H1 (cell line): ENCODE results near the gene TMEM134. TPM values are rescaled to one million over a fixed set of nuclear protein-coding genes. Genes with fewer than 3 reads are reported as not detected.

Experiments
- CTCF ChIA-PET: fragments of 300-600 bp; sonication (Branson Sonifier 250); formaldehyde crosslinking; loops from one replicate; lab custom pipeline; 2021; ENCODE audit not compliant: partially characterized antibody; lab: Charles Lee
- POLR2A ChIA-PET: fragments of 300-600 bp; sonication (Branson Sonifier 250); formaldehyde crosslinking; loops from one replicate; lab custom pipeline; 2021; ENCODE audit warnings: inconsistent platforms; ENCODE audit not compliant: partially characterized antibody; lab: Charles Lee
- DNase-seq, 2 experiments: peaks; one replicate each; pipeline versions ENCODE4 v3.0.0 to v3.0.0-alpha.2; 2010 to 2022; ENCODE audit warnings: low spot score in 2 of 2, low read depth in 1 of 2, mixed read lengths in 1 of 2
- FAIRE-seq: peaks from 2 replicates; lab custom pipeline; 2011; peaks lifted over from hg19 to GRCh38; lab: Jason Lieb, UNC
- H2AFZ ChIP-seq: 2 replicates; pipeline ENCODE4 v1.8.1; 2012; ENCODE audit warnings: low read length, inconsistent platforms
- H2AK5ac ChIP-seq: 2 replicates; pipeline ENCODE4 v1.6.1; 2013; ENCODE audit warnings: low read depth, low read length
- H2BK120ac ChIP-seq: replicated peaks from 2 replicates; pipeline ENCODE3; 2013; ENCODE audit warnings: low read depth, low read length, inconsistent platforms
- H2BK12ac ChIP-seq: 2 replicates; pipeline ENCODE4 v1.6.1; 2013; ENCODE audit warnings: low read depth, low read length
- H2BK15ac ChIP-seq: 2 replicates; pipeline ENCODE4 v1.6.1; 2013; ENCODE audit warnings: low read length
- H2BK20ac ChIP-seq: 2 replicates; pipeline ENCODE4 v1.6.1; 2013; ENCODE audit warnings: low read length
- H2BK5ac ChIP-seq: 2 replicates; pipeline ENCODE4 v1.6.1; 2013; ENCODE audit warnings: low read depth, low read length
- H3K14ac ChIP-seq: 2 replicates; pipeline ENCODE4 v1.6.1; 2013; ENCODE audit warnings: inconsistent platforms; ENCODE audit not compliant: insufficient read length
- H3K18ac ChIP-seq: 2 replicates; pipeline ENCODE4 v1.6.1; 2013; ENCODE audit warnings: low read length; ENCODE audit errors: extremely low read depth
- H3K23ac ChIP-seq: 2 replicates; pipeline ENCODE4 v1.6.1; 2013; ENCODE audit warnings: inconsistent platforms; ENCODE audit not compliant: insufficient read length
- H3K23me2 ChIP-seq: 2 replicates; pipeline ENCODE4 v1.6.1; 2013; ENCODE audit warnings: low read depth, low read length
- H3K27ac ChIP-seq: 2 replicates; pipeline ENCODE4 v1.6.1; 2011; ENCODE audit warnings: low read depth, low read length, inconsistent platforms
- H3K27me3 ChIP-seq, 4 experiments: replicated peaks in 1 of 4; 1 replicate in 1 of 4; 2 replicates in 3 of 4; pipeline versions ENCODE4 v1.6.1 to v1.8.1; 2011 to 2013; ENCODE audit warnings: low read length in 3 of 4, mild to moderate bottlenecking in 3 of 4, inconsistent platforms in 2 of 4, mixed read lengths in 2 of 4, moderate library complexity in 1 of 4; ENCODE audit not compliant: control insufficient read depth in 3 of 4, insufficient read depth in 3 of 4; ENCODE audit errors: extremely low read depth in 1 of 4
- H3K36me3 ChIP-seq, 4 experiments: 2 replicates each; pipeline versions ENCODE4 v1.6.1 to v1.8.1; 2011 to 2013; ENCODE audit warnings: mild to moderate bottlenecking in 4 of 4, low read length in 3 of 4, moderate library complexity in 2 of 4, control low read depth in 1 of 4, inconsistent platforms in 1 of 4; ENCODE audit not compliant: insufficient read depth in 4 of 4, control insufficient read depth in 2 of 4
- H3K4ac ChIP-seq: replicated peaks from 2 replicates; pipeline ENCODE3; 2013; ENCODE audit warnings: low read length, low read depth, mixed read lengths, inconsistent platforms; ENCODE audit not compliant: insufficient read length
- H3K4me1 ChIP-seq, 4 experiments: replicated peaks in 1 of 4; 1 replicate in 1 of 4; 2 replicates in 3 of 4; pipeline versions ENCODE4 v1.6.1 to v1.8.1; 2011 to 2013; ENCODE audit warnings: low read length in 3 of 4, inconsistent platforms in 2 of 4, mixed read lengths in 1 of 4; ENCODE audit not compliant: insufficient read depth in 4 of 4, control insufficient read depth in 3 of 4
- H3K4me2 ChIP-seq, 2 experiments: 2 replicates each; pipeline versions ENCODE4 v1.6.1 to v1.8.1; 2011 to 2013; ENCODE audit warnings: low read depth in 2 of 2, low read length in 2 of 2, control low read depth in 1 of 2, inconsistent platforms in 1 of 2, mild to moderate bottlenecking in 1 of 2; ENCODE audit not compliant: insufficient read depth in 1 of 2
- H3K4me3 ChIP-seq, 4 experiments: fragments of 200-600, 300-600 bp in 1 of 4; sonication (generic), shearing (Covaris generic), sonication (Bioruptor Twin) in 1 of 4; 2 replicates each; pipeline versions ENCODE4 v1.5.1 to v1.8.1; 2011 to 2016; ENCODE audit warnings: low read length in 4 of 4, low read depth in 3 of 4, control low read depth in 2 of 4, inconsistent platforms in 2 of 4, mild to moderate bottlenecking in 2 of 4, mixed read lengths in 1 of 4, moderate library complexity in 1 of 4; ENCODE audit not compliant: insufficient read depth in 2 of 4; ENCODE audit errors: extremely low read depth in 1 of 4
- H3K56ac ChIP-seq: replicated peaks from 2 replicates; pipeline ENCODE3; 2013; ENCODE audit warnings: low read depth, mild to moderate bottlenecking, mixed read lengths, low read length, inconsistent platforms; ENCODE audit not compliant: insufficient read length
- H3K79me1 ChIP-seq: 2 replicates; pipeline ENCODE4 v1.6.1; 2013; ENCODE audit warnings: low read depth, low read length, control low read depth
- H3K79me2 ChIP-seq, 2 experiments: 2 replicates each; pipeline versions ENCODE4 v1.6.1 to v1.8.1; 2012 to 2013; ENCODE audit warnings: low read length in 2 of 2, mild to moderate bottlenecking in 2 of 2, inconsistent platforms in 1 of 2; ENCODE audit not compliant: insufficient read depth in 2 of 2, control insufficient read depth in 1 of 2
- H3K9ac ChIP-seq, 4 experiments: replicated peaks in 1 of 4; 1 replicate in 1 of 4; 2 replicates in 3 of 4; pipeline versions ENCODE4 v1.6.1 to v1.8.1; 2011 to 2013; ENCODE audit warnings: low read depth in 3 of 4, low read length in 3 of 4, control low read depth in 2 of 4, mild to moderate bottlenecking in 2 of 4, moderate library complexity in 2 of 4, inconsistent platforms in 1 of 4; ENCODE audit errors: extremely low read depth in 1 of 4
- H3K9me3 ChIP-seq, 2 experiments: 2 replicates each; pipeline versions ENCODE4 v1.6.1 to v1.8.1; 2012 to 2013; ENCODE audit warnings: mild to moderate bottlenecking in 2 of 2, moderate library complexity in 2 of 2, control low read depth in 1 of 2, inconsistent platforms in 1 of 2, low read depth in 1 of 2, low read length in 1 of 2, mixed read lengths in 1 of 2; ENCODE audit not compliant: insufficient read depth in 2 of 2
- H4K20me1 ChIP-seq, 2 experiments: replicated peaks in 1 of 2; 2 replicates each; pipeline versions ENCODE3 to v1.8.1; 2011 to 2013; ENCODE audit warnings: inconsistent platforms in 2 of 2, low read length in 2 of 2, mild to moderate bottlenecking in 1 of 2; ENCODE audit not compliant: insufficient read depth in 2 of 2, control insufficient read depth in 1 of 2
- H4K5ac ChIP-seq: 2 replicates; pipeline ENCODE4 v1.6.1; 2013; ENCODE audit warnings: low read length, low read depth, mixed read lengths, inconsistent platforms; ENCODE audit not compliant: insufficient read length
- H4K8ac ChIP-seq: 2 replicates; pipeline ENCODE4 v1.8.0; 2013; ENCODE audit warnings: mild to moderate bottlenecking, moderate library complexity, low read length, inconsistent platforms; ENCODE audit not compliant: insufficient read depth; ENCODE audit errors: extremely low read depth
- H4K91ac ChIP-seq: replicated peaks from 2 replicates; pipeline ENCODE3; 2013; ENCODE audit warnings: low read length, mixed read lengths, inconsistent platforms; ENCODE audit not compliant: insufficient read length
- BCL11A ChIP-seq, 2 experiments: IDR thresholded peaks; one replicate each; pipeline ENCODE4 v1.6.1; 2011; ENCODE audit warnings: low read depth in 2 of 2, low read length in 2 of 2, mild to moderate bottlenecking in 2 of 2
- CBX5 ChIP-seq: fragments of 300-800, 300-1000 bp; sonication (generic); IDR thresholded peaks from 2 replicates; pipeline ENCODE4 v1.7.1; 2016; ENCODE audit warnings: antibody characterized with exemption, low read length, low read depth
- EZH2 ChIP-seq: fragments of 200-600 bp; sonication (generic); IDR thresholded peaks from 2 replicates; pipeline ENCODE4 v1.7.1; 2012; ENCODE audit warnings: low read depth, mild to moderate bottlenecking, moderate library complexity, low read length, inconsistent platforms; ENCODE audit not compliant: severe bottlenecking
- GABPA ChIP-seq: IDR thresholded peaks from 2 replicates; pipeline ENCODE4 v1.6.1; 2011; ENCODE audit warnings: mild to moderate bottlenecking, low read length, moderate library complexity, borderline replicate concordance; ENCODE audit not compliant: insufficient read depth
- HDAC6 ChIP-seq: IDR thresholded peaks from one replicate; pipeline ENCODE4 v1.7.1; 2012; ENCODE audit warnings: low read depth, mild to moderate bottlenecking, inconsistent platforms, low read length, moderate library complexity
- NANOG ChIP-seq: IDR thresholded peaks from 2 replicates; pipeline ENCODE4 v1.6.1; 2011; ENCODE audit warnings: low read length, low read depth, mild to moderate bottlenecking, inconsistent platforms; ENCODE audit not compliant: insufficient read depth, poor library complexity, severe bottlenecking
- RAD21 ChIP-seq, 2 experiments: IDR thresholded peaks in 1 of 2; conservative IDR thresholded peaks in 1 of 2; 2 replicates each; pipeline ENCODE4 v1.6.1; 2011; ENCODE audit warnings: low read depth in 2 of 2, low read length in 2 of 2, improper control_type of control experiment in 1 of 2, inconsistent platforms in 1 of 2, mild to moderate bottlenecking in 1 of 2, moderate library complexity in 1 of 2
- SIN3A ChIP-seq, 2 experiments: IDR thresholded peaks in 1 of 2; conservative IDR thresholded peaks in 1 of 2; 2 replicates each; pipeline ENCODE4 v1.6.1; 2011 to 2012; ENCODE audit warnings: low read length in 2 of 2, improper control_type of control experiment in 1 of 2, low read depth in 1 of 2, mild to moderate bottlenecking in 1 of 2
- SIRT6 ChIP-seq: IDR thresholded peaks from one replicate; pipeline ENCODE4 v1.7.1; 2012; ENCODE audit warnings: low read length, inconsistent platforms
- WGBS, 2 experiments: shearing (Covaris generic) in 1 of 2; methylation state at CpG; one replicate each; pipeline versions ENCODE4 v1.1.6 to v1.1.7; 2013 to 2015; ENCODE audit warnings: low lambda C conversion rate in 2 of 2, mixed read lengths in 2 of 2, inconsistent platforms in 1 of 2, low coverage in 1 of 2, missing lambda C conversion rate in 1 of 2; ENCODE audit not compliant: insufficient replicate concordance in 2 of 2, insufficient coverage in 1 of 2, insufficient read length in 1 of 2; ENCODE audit errors: extremely low coverage in 1 of 2, missing lambda C conversion rate in 1 of 2; 5-methylcytosine and 5-hydroxymethylcytosine counted together
- polyA plus RNA-seq, 7 experiments: library from polyadenylated mRNA; depleted of rRNA in 3 of 7; stranded (reverse) in 5 of 7; unstranded in 2 of 7; fragments of >200 nt in 5 of 7; fragments of 200-250 nt in 2 of 7; gene quantifications; 1 replicate in 5 of 7; 2 replicates in 1 of 7; 4 replicates in 1 of 7; pipeline versions ENCODE4 v1.2.1 to v1.2.3, GENCODE V29; 2011 to 2013; ENCODE audit warnings: missing spikeins in 2 of 7, mixed read lengths in 2 of 7
- total RNA-seq: library from RNA; stranded (reverse); fragmentation: NEBNext Ultra II Directional; extraction: Animal tissue kit (Norgen Biotek cat#: 25700); gene quantifications from 2 replicates; pipeline ENCODE4 v1.2.1, GENCODE V29; 2021

TMEM134 gene
- total and polyA plus RNA-seq, 2 of the 8 experiments (the other 6 are each of a cell fraction or from before 2014, with no cell fraction given): 32.4 to 229 TPM

DNA sequence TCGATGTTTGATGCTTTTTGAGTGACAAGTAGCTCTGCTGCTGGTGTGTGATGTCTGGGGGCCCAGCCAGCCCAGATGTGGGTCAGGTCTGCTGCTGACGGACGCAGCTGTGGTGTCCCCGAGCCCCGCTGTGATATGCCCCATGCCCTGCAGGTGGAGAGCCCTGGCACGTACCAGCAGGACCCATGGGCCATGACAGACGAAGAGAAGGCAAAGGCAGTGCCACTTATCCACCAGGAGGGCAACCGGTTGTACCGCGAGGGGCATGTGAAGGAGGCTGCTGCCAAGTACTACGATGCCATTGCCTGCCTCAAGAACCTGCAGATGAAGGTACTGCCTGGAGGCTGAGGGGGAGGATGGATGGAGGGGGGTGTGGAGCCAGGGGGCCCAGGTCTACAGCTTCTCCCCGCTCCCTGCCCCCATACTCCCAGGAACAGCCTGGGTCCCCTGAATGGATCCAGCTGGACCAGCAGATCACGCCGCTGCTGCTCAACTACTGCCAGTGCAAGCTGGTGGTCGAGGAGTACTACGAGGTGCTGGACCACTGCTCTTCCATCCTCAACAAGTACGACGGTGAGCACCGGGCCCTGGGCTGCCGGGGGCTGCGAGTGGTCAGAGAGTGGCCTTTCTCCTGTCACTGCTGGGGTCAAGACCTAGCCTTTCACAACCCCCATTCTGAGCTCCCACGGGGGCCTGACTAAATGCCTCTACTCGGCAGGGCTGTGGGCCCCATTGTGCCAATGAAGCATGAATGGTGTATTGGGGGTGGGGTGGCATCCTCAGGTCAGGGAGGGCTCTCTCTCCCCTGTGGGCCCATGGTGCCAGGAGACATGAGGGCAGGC is 21.1 kb upstream of the TMEM134 start:
- Histone ChIP-seq H3K36me3 (peaks cover 2 to 21% (median 14%) of the 10 kb centered on the region in 4 experiments; a peak in 6 of 8 replicates), H4K91ac (no peak overlapping the region), H2BK12ac (no peak overlapping the region), H2BK5ac (no peak overlapping the region), H4K5ac (no peak overlapping the region), H2BK20ac (no peak overlapping the region), H3K23ac (no peak overlapping the region), H3K14ac (no peak overlapping the region), H3K18ac (no peak overlapping the region), H2BK15ac (no peak overlapping the region), H3K56ac (no peak overlapping the region), H3K23me2 (no peaks in the 10 kb centered on the region), H3K4me1 (peaks cover 0 to 8% (median 0%) of the 10 kb centered on the region in 4 experiments; a peak in 2 of 7 replicates), H4K8ac (no peak overlapping the region), H2AFZ (no peak overlapping the region), H3K9ac (no peak overlapping the region), H3K79me1 (no peaks in the 10 kb centered on the region), H3K4me3 (no peak overlapping the region), H2BK120ac (no peak overlapping the region), H3K4ac (no peak overlapping the region), H2AK5ac (no peak overlapping the region), H3K27ac (no peak overlapping the region), H3K79me2 (no peaks in the 10 kb centered on the region), H4K20me1 (peaks cover 0 to 15% of the 10 kb centered on the region in 2 experiments), H3K4me2 (no peak overlapping the region), H3K27me3 (no peaks in the 10 kb centered on the region), H3K9me3 (no peaks in the 10 kb centered on the region)
- WGBS, 2 experiments: 90% methylated on average over 23 of the region's 23 CpGs; no CpG with 5 or more reads in 1 of the 2 experiments
- CTCF ChIA-PET: interaction anchor here (0.7 to 2.6 kb wide), 6 partner anchors 16 to 604 kb away, joined by 3 to 7 read pairs (median 3); no protein-coding TSS in a partner anchor
- TF ChIP-seq RAD21 (IDR thresholded peaks at IDR 0.05 in 1 of 2, conservative IDR thresholded peaks at IDR 0.05 in 1 of 2; ENCODE audit: low read depth in 2 of 2, low read length in 2 of 2) (no peak), EZH2 (no peak), NANOG (no peak), GABPA (no peak), HDAC6 (no peak), BCL11A (IDR thresholded peaks at IDR 0.05; ENCODE audit: low read depth in 2 of 2, low read length in 2 of 2) (no peak), CBX5 (no peak), SIRT6 (no peak), SIN3A (conservative IDR thresholded peaks at IDR 0.05 in 1 of 2, IDR thresholded peaks at IDR 0.05 in 1 of 2; ENCODE audit: low read depth in 1 of 2, low read length in 2 of 2) (no peak)
- DNase-seq (no peak), FAIRE-seq (no peak)
- POLR2A ChIA-PET: interaction anchor here (1.0 to 2.5 kb wide), 7 partner anchors 11 to 104 kb away, joined by 3 to 9 read pairs (median 3); partner anchors contain the start of genes PITPNM1, PTPRCAP and TMEM134
